C4-2B (cell line): ENCODE results near the gene SFTPB.

ENCODE experiments used
- H3K27ac ChIP-seq: fragments of 450-650 bp; 2 replicates; pipeline ENCODE4 v1.5.1; 2017
- ZFX ChIP-seq: fragments of 450-650 bp; IDR thresholded peaks from 2 replicates; pipeline ENCODE4 v1.6.1; 2017
- TF ChIP-seq, protein P1 (sequence below): fragments of 450-650 bp; conservative IDR thresholded peaks from 2 replicates; pipeline ENCODE4 v1.5.1; 2017; ENCODE audit warnings: mild to moderate bottlenecking

Gene SFTPB

DNA sequence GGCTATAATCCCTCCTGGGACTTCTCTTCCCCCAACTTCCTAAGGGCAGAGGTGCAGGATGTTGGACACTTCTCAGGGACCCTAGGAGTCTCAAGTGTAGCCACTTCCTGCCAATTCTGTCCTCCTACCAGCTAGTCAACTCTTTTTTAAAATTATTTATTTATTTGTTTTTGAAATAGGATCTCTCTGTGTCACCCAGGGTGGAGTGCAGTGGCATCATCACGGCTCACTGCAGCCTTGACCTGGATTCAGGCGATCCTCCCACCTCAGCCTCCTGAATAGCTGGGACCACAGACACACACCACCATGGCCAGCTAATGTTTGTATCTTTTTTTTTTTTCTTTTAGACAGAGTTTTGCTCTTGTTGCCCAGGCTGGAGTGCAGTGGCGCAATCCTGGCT is 11.5 kb downstream of the SFTPB start:
- no peak for TF ChIP-seq ZFX
- TF ChIP-seq, protein P1, sequence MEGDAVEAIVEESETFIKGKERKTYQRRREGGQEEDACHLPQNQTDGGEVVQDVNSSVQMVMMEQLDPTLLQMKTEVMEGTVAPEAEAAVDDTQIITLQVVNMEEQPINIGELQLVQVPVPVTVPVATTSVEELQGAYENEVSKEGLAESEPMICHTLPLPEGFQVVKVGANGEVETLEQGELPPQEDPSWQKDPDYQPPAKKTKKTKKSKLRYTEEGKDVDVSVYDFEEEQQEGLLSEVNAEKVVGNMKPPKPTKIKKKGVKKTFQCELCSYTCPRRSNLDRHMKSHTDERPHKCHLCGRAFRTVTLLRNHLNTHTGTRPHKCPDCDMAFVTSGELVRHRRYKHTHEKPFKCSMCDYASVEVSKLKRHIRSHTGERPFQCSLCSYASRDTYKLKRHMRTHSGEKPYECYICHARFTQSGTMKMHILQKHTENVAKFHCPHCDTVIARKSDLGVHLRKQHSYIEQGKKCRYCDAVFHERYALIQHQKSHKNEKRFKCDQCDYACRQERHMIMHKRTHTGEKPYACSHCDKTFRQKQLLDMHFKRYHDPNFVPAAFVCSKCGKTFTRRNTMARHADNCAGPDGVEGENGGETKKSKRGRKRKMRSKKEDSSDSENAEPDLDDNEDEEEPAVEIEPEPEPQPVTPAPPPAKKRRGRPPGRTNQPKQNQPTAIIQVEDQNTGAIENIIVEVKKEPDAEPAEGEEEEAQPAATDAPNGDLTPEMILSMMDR = no peak
- no peak overlapping the region for H3K27ac ChIP-seq

DNA sequence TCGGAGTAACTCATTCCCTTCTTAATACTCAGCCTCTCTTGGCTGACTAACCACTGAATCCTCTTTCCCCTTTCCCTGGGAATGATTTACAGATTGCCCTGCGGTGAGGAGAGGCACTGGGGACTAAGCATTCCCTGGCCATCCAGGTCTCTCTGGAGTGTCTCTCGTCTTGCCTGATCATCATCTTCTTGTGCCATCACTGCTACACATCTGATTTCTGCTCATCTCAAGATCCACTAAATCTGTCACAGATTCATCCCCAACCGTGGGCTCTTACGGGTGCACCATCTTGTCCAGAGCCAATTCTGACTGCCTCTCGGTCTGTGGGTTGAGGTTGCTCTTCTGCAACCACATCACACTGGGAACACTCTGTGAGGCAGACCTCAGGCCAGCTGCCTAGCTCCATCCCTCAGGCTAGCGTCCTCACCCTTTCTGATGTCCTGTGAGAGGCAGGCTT is 12.0 kb downstream of the SFTPB start:
- TF ChIP-seq, protein P1 = no peak
- no peak for TF ChIP-seq ZFX
- no peak overlapping the region for H3K27ac ChIP-seq

DNA sequence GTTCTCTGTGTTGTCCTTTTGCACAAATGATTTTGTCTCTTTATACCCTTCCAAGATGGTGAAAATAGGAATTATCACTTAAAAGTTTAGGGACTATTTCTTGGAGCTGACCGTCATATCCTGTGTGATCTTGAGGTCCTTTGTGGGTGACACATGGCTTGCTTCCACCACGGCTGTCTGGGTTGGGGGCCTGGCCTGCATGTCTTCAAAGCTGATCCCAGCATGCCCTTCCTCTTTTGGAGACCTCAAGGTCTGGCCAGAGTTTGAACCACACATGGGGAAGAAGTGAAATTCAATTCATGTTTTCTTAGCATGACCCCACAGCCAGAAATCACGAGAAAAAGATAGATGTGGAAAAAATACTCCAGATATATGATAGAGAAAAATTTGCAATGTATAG is 14.0 kb downstream of the SFTPB start:
- H3K27ac ChIP-seq = no peak overlapping the region
- no peak for TF ChIP-seq ZFX
- TF ChIP-seq, protein P1 = no peak

DNA sequence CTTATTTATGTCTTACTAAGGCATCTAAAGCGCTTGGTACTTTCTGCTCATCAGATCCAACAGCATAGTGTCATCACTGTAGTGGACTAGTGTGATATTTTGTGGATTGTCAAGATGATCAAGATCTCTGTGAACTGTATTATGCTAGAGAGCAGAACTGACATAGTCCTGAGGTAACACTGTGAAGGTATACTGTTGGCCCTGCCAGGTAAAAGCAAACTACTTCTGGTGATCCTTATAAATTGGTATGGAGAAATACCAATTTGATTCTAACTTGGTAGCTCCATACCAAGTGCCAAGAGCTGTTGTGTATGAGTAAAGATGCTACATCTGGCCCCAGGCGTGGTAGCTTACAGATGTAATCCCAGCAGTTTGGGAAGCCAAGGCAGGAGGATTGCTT is 15.9 kb downstream of the SFTPB start:
- no peak overlapping the region for H3K27ac ChIP-seq
- TF ChIP-seq ZFX = no peak
- TF ChIP-seq, protein P1 = no peak

DNA sequence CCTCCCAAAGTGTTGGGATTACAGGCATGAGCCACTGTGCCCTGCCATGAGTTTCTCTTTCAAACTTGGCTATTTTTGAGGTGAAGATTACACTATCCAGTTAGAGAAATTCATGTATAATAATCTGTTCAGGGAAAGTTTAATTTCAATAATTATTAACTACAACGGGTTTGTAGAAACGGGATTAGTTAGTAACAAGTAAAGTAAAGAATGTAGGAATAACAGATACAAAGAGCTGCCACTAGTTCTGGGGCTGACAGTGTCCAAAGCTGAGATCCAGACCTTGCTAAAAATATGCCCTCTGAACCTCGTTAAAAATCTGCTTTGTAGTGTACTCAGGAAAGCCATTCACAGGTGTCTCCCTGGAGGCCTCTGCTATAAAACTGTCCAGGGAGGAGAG is 16.9 kb downstream of the SFTPB start:
- no peak overlapping the region for H3K27ac ChIP-seq
- TF ChIP-seq, protein P1 = no peak
- no peak for TF ChIP-seq ZFX

DNA sequence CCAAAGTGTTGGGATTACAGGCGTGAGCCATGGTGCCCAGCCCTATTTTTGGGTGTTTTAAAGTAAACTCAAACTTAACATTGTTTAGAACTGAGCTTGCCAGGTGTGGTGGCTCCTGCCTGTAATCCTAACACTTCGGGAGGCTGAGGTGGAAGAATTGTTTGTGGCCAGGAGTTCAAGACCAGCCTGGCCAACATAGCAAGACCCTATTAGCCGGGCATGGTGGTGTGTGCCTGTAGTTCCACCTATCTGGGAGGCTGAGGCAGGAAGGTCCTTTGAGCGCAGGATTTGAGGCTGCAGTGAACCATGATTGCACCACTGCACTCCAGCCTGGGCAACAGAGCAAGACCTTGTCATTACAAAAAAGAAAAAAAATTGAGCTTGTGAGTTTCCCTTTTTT is 17.5 kb downstream of the SFTPB start:
- H3K27ac ChIP-seq = no peak overlapping the region
- TF ChIP-seq, protein P1 = no peak
- no peak for TF ChIP-seq ZFX

DNA sequence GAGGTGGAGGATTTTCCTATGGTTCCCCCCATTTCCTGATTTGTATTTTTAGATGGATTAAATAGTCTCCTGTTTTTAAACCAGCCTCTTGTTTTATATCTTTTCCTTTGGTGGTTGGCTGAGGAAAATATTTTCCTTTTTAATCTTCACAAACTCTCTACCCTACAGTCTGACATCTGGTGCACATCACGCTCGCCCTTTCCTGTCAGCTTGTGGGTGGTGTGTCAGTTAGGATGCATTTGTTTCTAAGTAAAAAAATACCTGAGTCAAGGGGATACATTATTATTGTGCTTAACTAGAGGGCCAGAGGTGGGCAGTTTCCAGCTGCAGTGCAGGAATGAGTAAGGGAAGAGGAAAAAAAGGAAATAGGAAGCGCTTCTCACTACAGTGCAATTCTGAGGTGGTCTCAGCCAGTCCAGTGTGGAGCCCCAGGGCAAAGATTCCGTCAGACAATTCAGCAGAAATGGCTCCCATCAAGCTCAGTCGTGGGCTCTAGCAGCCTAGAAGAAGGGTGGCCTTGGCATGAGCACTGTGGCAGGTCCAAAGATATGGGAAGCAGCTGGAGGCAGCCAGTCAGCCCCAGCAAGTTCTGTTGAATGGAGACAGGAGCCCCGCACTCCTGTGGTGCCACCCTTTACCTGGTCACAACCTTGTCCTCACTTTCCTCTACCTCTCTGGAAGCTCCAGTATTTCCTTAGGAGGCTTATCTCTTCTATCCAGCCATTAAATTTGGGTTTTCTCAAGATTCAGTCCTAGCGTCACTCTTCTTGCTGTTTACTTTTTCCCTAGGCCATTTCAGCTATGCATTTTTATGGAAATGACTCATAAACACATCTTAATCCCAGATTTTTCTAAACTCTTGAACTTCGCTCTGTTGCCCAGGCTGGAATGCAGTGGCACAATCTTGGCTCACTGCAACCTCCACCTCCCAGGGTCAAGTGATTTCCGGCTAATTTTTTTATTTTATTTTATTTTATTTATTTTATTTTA is 18.5 kb downstream of the SFTPB start:
- no peak for TF ChIP-seq ZFX
- TF ChIP-seq, protein P1 = no peak
- no peak overlapping the region for H3K27ac ChIP-seq
